ENCODE data around the gene YEATS2. TPM values are rescaled to one million over a fixed set of nuclear protein-coding genes. Genes with fewer than 3 reads are reported as not detected.

Gene YEATS2
- polyA plus RNA-seq, 1 of the 3 experiments (the other 2 are of a cell fraction), result 19.9 TPM

GRCh38 chr3:183769453-183769852, 71.9 kb downstream of the YEATS2 start:
- POLR2A ChIA-PET, result no interaction called here
- CTCF ChIA-PET, result interaction anchor here (0.7 to 1.2 kb wide), 3 partner anchors 11 to 18 kb away, joined by 3 to 5 read pairs (median 4); no protein-coding TSS in a partner anchor
- Histone ChIP-seq H3K4me2 (no peak overlapping the region), H3K27ac (ENCODE audit: low read depth in 2 of 2, low read length in 1 of 2) (no peak overlapping the region), H3K4me1 (ENCODE audit: control insufficient read depth in 1 of 2, insufficient read depth in 2 of 2, low read depth in 1 of 2, low read length in 1 of 2) (peaks cover 4% of the 10 kb centered on the region in 2 experiments; a peak in 1 of 4 replicates), H2AFZ (ENCODE audit: low read depth) (no peak overlapping the region), H3K9me2 (no peaks in the 10 kb centered on the region), H3K9ac (no peak overlapping the region), H3K79me2 (ENCODE audit: insufficient read depth) (no peaks in the 10 kb centered on the region; the same call in 1 of the 2 replicates), H3F3A (replicated peaks; ENCODE audit: insufficient read depth) (peaks cover 12% of the 10 kb centered on the region), H3K27me3 (ENCODE audit: insufficient read depth) (no peaks in the 10 kb centered on the region), H3K4me3 (ENCODE audit: low read depth in 2 of 2, low read length in 1 of 2) (no peak overlapping the region), H4K20me1 (ENCODE audit: insufficient read depth) (peaks cover 23% of the 10 kb centered on the region), H3K36me3 (replicated peaks in 1 of 2; ENCODE audit: control insufficient read depth in 1 of 2, insufficient read depth in 2 of 2, low read length in 1 of 2) (peaks cover 41 to 56% of the 10 kb centered on the region in 2 experiments), H3K9me3 (no peaks in the 10 kb centered on the region)
- no peak for DNase-seq
- TF ChIP-seq SMC3 (IDR thresholded peaks at IDR 0.05; ENCODE audit: low read depth, low read length), result no peak
- no peak for TF ChIP-seq IRF3 (IDR thresholded peaks at IDR 0.05; ENCODE audit: low read depth, low read length)
- TF ChIP-seq, protein P1, sequence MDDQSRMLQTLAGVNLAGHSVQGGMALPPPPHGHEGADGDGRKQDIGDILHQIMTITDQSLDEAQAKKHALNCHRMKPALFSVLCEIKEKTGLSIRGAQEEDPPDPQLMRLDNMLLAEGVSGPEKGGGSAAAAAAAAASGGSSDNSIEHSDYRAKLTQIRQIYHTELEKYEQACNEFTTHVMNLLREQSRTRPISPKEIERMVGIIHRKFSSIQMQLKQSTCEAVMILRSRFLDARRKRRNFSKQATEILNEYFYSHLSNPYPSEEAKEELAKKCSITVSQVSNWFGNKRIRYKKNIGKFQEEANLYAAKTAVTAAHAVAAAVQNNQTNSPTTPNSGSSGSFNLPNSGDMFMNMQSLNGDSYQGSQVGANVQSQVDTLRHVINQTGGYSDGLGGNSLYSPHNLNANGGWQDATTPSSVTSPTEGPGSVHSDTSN (IDR thresholded peaks at IDR 0.05), result no peak
- no peak for TF ChIP-seq CHD2 (IDR thresholded peaks at IDR 0.05; ENCODE audit: low read length, partially characterized antibody)
- TF ChIP-seq RXRA (IDR thresholded peaks at IDR 0.05; ENCODE audit: borderline replicate concordance, low read depth), result no peak
- no peak for TF ChIP-seq FOSL2 (IDR thresholded peaks at IDR 0.05; ENCODE audit: borderline replicate concordance, low read depth)
- no peak for TF ChIP-seq NRF1 (IDR thresholded peaks at IDR 0.05; ENCODE audit: low read depth, low read length)
- TF ChIP-seq POLR2AphosphoS5 (IDR thresholded peaks at IDR 0.05; ENCODE audit: low read depth, low read length), result no peak
- no peak for TF ChIP-seq NFIC (IDR thresholded peaks at IDR 0.05; ENCODE audit: borderline replicate concordance)
- TF ChIP-seq YY1 (IDR thresholded peaks at IDR 0.05; ENCODE audit: low read depth), result no peak
- TF ChIP-seq, protein P2, sequence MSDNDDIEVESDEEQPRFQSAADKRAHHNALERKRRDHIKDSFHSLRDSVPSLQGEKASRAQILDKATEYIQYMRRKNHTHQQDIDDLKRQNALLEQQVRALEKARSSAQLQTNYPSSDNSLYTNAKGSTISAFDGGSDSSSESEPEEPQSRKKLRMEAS (IDR thresholded peaks at IDR 0.05; ENCODE audit: low read depth), result no peak
- TF ChIP-seq, protein P3, sequence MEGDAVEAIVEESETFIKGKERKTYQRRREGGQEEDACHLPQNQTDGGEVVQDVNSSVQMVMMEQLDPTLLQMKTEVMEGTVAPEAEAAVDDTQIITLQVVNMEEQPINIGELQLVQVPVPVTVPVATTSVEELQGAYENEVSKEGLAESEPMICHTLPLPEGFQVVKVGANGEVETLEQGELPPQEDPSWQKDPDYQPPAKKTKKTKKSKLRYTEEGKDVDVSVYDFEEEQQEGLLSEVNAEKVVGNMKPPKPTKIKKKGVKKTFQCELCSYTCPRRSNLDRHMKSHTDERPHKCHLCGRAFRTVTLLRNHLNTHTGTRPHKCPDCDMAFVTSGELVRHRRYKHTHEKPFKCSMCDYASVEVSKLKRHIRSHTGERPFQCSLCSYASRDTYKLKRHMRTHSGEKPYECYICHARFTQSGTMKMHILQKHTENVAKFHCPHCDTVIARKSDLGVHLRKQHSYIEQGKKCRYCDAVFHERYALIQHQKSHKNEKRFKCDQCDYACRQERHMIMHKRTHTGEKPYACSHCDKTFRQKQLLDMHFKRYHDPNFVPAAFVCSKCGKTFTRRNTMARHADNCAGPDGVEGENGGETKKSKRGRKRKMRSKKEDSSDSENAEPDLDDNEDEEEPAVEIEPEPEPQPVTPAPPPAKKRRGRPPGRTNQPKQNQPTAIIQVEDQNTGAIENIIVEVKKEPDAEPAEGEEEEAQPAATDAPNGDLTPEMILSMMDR (IDR thresholded peaks at IDR 0.05), result no peak
- no peak for TF ChIP-seq USF2 (IDR thresholded peaks at IDR 0.05; ENCODE audit: borderline replicate concordance, low read depth, low read length)
- no peak for TF ChIP-seq RCOR1 (IDR thresholded peaks at IDR 0.05; ENCODE audit: low read length)
- TF ChIP-seq ELF1 (IDR thresholded peaks at IDR 0.05), result no peak
- TF ChIP-seq TAF1 (IDR thresholded peaks at IDR 0.05; ENCODE audit: borderline replicate concordance, low read depth, low read length), result no peak
- TF ChIP-seq JUND (IDR thresholded peaks at IDR 0.05), result no peak
- whole genome bisulfite sequencing (ENCODE audit: low lambda C conversion rate), result 98% methylated on average over 9 of the region's 9 CpGs

Data from SK-N-SH (cell line).